Duodenal mucosa (tissue), 2 donors: ENCODE measurements around the gene BEX3.

Experiments
- H3K27ac ChIP-seq: one replicate; pipeline ENCODE4 v1.7.0; 2013; ENCODE audit warnings: low read depth, low read length
- H3K27me3 ChIP-seq, 2 donors: one replicate each; pipeline ENCODE4 v1.7.0; 2013; ENCODE audit warnings: low read length in 2 of 2, control low read depth in 1 of 2; ENCODE audit not compliant: insufficient read depth in 2 of 2, control insufficient read depth in 1 of 2
- H3K36me3 ChIP-seq, 2 donors: one replicate each; pipeline ENCODE4 v1.7.0; 2013; ENCODE audit warnings: low read length in 2 of 2, control low read depth in 1 of 2; ENCODE audit not compliant: insufficient read depth in 2 of 2, control insufficient read depth in 1 of 2
- H3K4me1 ChIP-seq, 2 donors: one replicate each; pipeline ENCODE4 v1.7.0; 2013; ENCODE audit warnings: low read length in 2 of 2, control low read depth in 1 of 2; ENCODE audit not compliant: insufficient read depth in 2 of 2, control insufficient read depth in 1 of 2
- H3K4me3 ChIP-seq, 2 donors: one replicate each; pipeline ENCODE4 v1.7.0; 2013; ENCODE audit warnings: low read length in 2 of 2, low read depth in 1 of 2
- H3K9ac ChIP-seq, 2 donors: one replicate each; pipeline ENCODE4 v1.7.0; 2013; ENCODE audit warnings: low read length in 2 of 2, low read depth in 1 of 2
- H3K9me3 ChIP-seq, 2 donors: one replicate each; pipeline ENCODE4 v1.7.0; 2013; ENCODE audit warnings: low read length in 2 of 2, control low read depth in 1 of 2; ENCODE audit not compliant: control insufficient read depth in 1 of 2

BEX3 gene

DNA sequence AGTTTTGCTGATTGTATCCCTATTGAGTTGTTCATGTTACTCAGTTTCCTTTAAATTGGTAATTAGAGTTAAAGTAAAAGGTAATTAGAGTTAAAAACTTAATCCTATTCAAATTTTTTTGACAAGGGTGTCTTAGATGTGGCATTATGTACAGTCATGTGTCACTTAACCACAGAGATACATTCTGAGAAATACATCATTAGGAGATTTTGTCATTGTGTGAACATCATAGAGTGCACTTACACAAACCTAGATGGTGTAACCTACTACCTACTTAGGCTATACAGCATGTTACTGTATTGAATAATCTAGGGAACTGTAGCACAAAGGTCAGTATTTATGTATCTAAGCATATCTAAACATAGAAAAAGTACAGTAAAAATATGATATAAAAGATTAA, 39.2 kb downstream of the BEX3 start:
- Histone ChIP-seq H3K36me3 (no peaks in the 10 kb centered on the region), H3K9me3 (no peaks in the 10 kb centered on the region), H3K4me1 (no peaks in the 10 kb centered on the region), H3K27me3 (no peaks in the 10 kb centered on the region), H3K4me3 (no peak overlapping the region), H3K9ac (no peak overlapping the region), H3K27ac (no peak overlapping the region)

DNA sequence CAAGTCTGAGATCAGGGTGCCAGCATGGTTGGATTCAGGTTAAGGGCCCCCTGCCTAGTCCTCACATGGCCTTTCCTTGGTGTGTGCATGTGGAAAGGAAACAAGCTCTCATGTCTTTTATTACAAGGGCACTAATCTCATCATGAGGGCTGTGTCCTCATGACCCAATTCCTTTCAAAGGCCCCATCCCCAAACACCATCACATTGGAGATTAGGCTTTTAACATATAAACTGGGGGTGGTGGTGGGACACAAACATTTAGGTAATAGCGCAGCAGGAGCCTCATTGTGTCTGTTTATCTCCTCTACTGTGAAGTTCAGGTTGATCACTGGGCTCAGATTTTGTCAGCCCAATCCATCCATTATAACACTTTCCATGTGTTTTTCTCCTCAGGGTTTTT, 41.0 kb downstream of the BEX3 start:
- Histone ChIP-seq H3K4me3 (no peak overlapping the region), H3K27ac (no peak overlapping the region), H3K27me3 (no peaks in the 10 kb centered on the region), H3K36me3 (no peaks in the 10 kb centered on the region), H3K4me1 (no peaks in the 10 kb centered on the region), H3K9me3 (no peaks in the 10 kb centered on the region), H3K9ac (no peak overlapping the region)

DNA sequence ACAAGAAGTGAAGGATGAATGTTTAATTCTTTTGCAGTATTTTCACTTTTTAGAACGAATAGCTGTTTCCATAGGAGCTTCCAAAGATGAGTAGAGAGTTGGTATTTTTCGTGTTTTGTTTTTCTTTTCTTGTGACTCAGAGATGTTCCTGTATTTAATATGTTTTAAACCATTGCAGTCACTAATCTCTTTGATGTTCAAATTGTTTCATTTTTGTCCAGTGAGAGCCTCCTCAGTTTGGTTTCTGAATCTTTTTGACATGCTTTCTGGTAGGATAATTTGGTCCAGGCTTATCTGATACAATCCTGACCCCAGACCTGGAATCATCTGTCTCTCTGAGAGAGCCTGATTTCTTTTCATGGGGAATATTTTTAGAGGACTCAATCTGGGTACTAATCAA, 41.6 kb downstream of the BEX3 start:
- Histone ChIP-seq H3K27me3 (no peaks in the 10 kb centered on the region), H3K36me3 (no peaks in the 10 kb centered on the region), H3K4me1 (no peaks in the 10 kb centered on the region), H3K27ac (no peak overlapping the region), H3K4me3 (no peak overlapping the region), H3K9ac (no peak overlapping the region), H3K9me3 (no peaks in the 10 kb centered on the region)

DNA sequence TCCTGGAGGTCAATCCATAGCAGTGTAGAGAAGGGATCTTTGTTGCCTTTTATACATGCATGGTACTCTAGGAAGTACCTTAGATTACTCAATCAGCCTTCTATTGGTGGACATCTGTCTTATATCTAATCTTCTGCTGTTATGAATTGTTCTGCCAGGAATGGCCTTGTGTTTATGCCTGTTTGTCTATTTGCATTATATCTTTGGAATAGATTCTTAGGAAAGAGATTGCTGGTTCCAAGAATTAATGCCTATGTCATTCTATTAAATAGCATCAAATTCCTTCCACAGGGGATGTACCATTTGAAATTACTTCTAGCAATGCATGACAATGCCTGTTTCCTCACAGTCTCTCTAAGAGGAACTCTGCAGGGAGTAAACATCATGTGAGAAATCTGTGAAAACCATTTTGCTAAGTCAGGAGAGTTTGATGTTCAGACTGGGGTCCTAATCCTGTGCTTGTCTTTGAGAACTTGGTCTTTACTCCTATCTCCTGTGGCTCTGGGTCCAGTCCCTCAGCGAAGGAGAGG, 42.5 kb downstream of the BEX3 start:
- no peak overlapping the region for H3K9ac ChIP-seq
- no peaks in the 10 kb centered on the region for H3K4me1 ChIP-seq
- H3K27ac ChIP-seq, result no peak overlapping the region
- no peaks in the 10 kb centered on the region for H3K36me3 ChIP-seq
- no peak overlapping the region for H3K4me3 ChIP-seq
- no peaks in the 10 kb centered on the region for H3K27me3 ChIP-seq
- no peaks in the 10 kb centered on the region for H3K9me3 ChIP-seq

DNA sequence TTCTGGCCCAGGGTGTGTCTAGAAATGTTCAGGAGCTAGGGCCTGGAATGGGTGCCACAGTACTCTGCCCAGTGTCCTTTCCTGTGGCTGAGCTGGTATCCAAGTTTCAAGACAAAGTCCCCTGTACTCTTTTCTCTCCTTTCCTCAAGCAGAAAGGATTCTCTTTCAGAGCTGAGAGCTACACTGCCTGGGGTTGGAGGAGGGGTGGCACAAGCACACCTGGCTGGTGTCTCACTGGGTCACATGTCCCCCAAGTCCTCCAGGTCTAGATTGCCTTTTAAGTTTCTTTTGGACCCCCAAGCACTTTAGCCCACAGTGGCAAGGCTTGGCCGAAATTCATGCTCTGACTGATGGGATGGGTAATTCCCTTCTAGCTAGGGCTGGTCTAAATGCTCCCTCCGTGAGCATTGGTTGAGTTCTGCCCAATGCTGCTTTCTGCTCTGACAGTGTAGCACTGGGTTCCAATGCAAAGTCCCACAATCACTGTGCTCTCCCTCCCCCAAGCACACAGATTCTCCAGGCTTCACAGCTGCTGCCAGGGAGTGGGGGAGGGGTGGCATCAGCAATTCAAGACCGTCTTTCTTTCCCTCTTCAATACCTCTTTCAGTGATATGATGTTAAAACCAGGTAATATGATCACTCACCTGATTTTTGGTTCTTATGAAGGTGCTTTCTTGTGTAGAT, 47.8 kb downstream of the BEX3 start:
- no peaks in the 10 kb centered on the region for H3K27me3 ChIP-seq
- no peak overlapping the region for H3K27ac ChIP-seq
- no peak overlapping the region for H3K9ac ChIP-seq
- no peaks in the 10 kb centered on the region for H3K9me3 ChIP-seq
- no peaks in the 10 kb centered on the region for H3K36me3 ChIP-seq
- no peak overlapping the region for H3K4me3 ChIP-seq
- H3K4me1 ChIP-seq, result no peaks in the 10 kb centered on the region
